NCI-H2196 (cell line): ENCODE results near the gene ATXN7.

ENCODE experiments used
- DNase-seq: peaks from one replicate; lab custom pipeline; 2025; ENCODE audit not compliant: unreplicated experiment; lab: John Stamatoyannopoulos, UW

The ATXN7 gene

GRCh38 chr3:64046592-64046991, 182.9 kb downstream of the ATXN7 start:
- no peak for DNase-seq

GRCh38 chr3:64046996-64047594, 183.4 kb downstream of the ATXN7 start:
- DNase-seq = no peak

DNA sequence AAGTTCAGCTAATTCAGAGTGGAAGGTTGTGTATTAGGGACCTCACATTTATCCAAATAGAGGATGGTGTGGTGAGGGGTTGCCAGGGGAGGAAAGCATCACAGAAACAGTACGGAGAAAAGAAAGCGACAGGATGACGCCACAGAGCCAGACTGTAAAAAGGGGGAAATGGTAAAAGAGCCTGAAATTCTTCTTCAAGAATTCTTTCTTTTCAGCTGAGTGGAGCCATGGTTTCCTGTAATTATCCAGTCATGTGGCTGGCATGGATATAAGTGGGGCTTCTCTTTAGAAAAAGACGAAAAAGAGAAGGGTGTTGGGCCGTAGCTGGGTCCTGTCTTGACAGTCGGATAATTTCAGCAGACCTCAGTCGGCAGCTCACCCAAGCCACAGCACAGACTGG, 184.1 kb downstream of the ATXN7 start:
- no peak for DNase-seq

DNA sequence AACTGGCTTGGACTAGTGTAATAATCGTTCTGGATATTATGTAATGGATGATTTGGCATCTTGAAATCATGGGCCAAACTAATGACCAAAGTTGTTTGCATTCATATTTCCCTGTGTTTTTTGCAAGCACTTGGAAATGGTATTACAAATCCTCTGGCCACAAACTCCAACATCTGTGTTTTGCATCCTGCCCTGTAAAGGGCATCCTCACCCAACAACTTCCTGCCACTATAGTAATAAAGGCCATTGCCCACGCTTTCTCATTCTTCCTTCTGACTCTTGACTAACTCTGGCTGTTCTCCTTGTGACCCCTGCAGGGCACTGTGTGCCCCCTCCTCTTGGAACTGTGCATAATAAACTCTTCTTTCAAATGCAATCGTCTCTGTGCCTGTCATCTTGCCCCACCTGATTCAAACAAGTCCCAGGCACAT, 185.0 kb downstream of the ATXN7 start:
- DNase-seq = no peak

DNA sequence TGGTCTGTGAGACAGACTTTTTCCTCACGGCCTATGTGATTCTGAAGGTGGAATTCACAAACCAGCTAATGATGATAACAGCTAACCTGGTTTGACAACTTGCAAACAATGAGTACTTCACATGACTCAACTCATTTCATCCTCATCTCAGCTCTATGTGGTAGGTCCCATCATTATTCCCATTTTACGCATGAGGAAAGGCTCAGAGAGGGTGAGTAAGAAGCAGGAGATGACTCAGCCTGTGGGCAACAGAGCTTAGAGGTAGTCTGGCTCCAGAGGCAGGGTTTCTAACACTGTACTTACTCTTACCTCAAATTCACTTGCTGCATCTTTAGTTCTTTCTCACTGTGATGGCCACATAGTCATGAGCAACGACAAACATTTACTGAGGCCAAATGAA, 185.5 kb downstream of the ATXN7 start:
- no peak for DNase-seq

- no peak for DNase-seq
These were observed 186.2 kb downstream of the ATXN7 start for GRCh38 chr3:64049832-64050231.
